Spleen (tissue), 11 donors: ENCODE results near the gene SPA17. TPM values are rescaled to one million over a fixed set of nuclear protein-coding genes. Genes with fewer than 3 reads are reported as not detected.
A peak's percentile ranks its signal among the peaks of the same experiment; 100 is the strongest.

ENCODE experiments used
- DNase-seq: peaks from one replicate; pipeline ENCODE4 v3.0.0-alpha.2; 2020
- H3K27ac ChIP-seq, 8 donors: fragments of 200-600 bp; sonication (generic) in 7 of 8; 1 replicate in 4 of 8; 2 replicates in 4 of 8; pipeline versions ENCODE4 v1.5.0 to v1.8.0; 2016 to 2021; ENCODE audit warnings: inconsistent platforms in 4 of 8, mild to moderate bottlenecking in 4 of 8, moderate library complexity in 1 of 8
- H3K27me3 ChIP-seq, 7 donors: fragments of 200-600 bp; sonication (generic) in 6 of 7; replicated peaks in 1 of 7; 1 replicate in 4 of 7; 2 replicates in 3 of 7; pipeline versions ENCODE4 v1.5.0 to v1.8.0; 2016 to 2021; ENCODE audit warnings: inconsistent platforms in 3 of 7, mild to moderate bottlenecking in 1 of 7
- H3K36me3 ChIP-seq, 6 donors: fragments of 200-600 bp; sonication (generic) in 5 of 6; 1 replicate in 4 of 6; 2 replicates in 2 of 6; pipeline versions ENCODE4 v1.5.0 to v1.8.0; 2016 to 2021; ENCODE audit warnings: inconsistent platforms in 2 of 6
- H3K4me1 ChIP-seq, 6 donors: fragments of 200-600 bp; sonication (generic) in 5 of 6; 1 replicate in 3 of 6; 2 replicates in 3 of 6; pipeline versions ENCODE4 v1.5.0 to v1.8.0; 2016 to 2021; ENCODE audit warnings: inconsistent platforms in 3 of 6
- H3K4me3 ChIP-seq, 8 donors: fragments of 200-600 bp; sonication (generic) in 7 of 8; 1 replicate in 4 of 8; 2 replicates in 4 of 8; pipeline versions ENCODE4 v1.5.0 to v1.8.0; 2016 to 2021; ENCODE audit warnings: inconsistent platforms in 4 of 8, mild to moderate bottlenecking in 4 of 8, moderate library complexity in 2 of 8
- H3K9me3 ChIP-seq, 8 donors: fragments of 200-600 bp; sonication (generic) in 7 of 8; 1 replicate in 4 of 8; 2 replicates in 4 of 8; pipeline versions ENCODE4 v1.5.0 to v1.8.0; 2016 to 2021; ENCODE audit warnings: inconsistent platforms in 4 of 8
- POLR2A ChIP-seq, 3 donors: fragments of 450-650 bp; IDR thresholded peaks; one replicate each; pipeline ENCODE4 v1.5.1; 2017; ENCODE audit warnings: antibody characterized with exemption in 3 of 3, mild to moderate bottlenecking in 1 of 3
- POLR2AphosphoS5 ChIP-seq, 3 donors: sonication (generic); formaldehyde crosslinking; IDR thresholded peaks; one replicate each; pipeline ENCODE4 v1.5.1; 2017; ENCODE audit warnings: antibody characterized with exemption in 3 of 3
- WGBS, 5 donors: extraction: QIAGEN DNeasy Blood & Tissue Kit in 3 of 5; methylation state at CpG; one replicate each; pipeline versions ENCODE4 v1.1.5 to v1.1.7; 2013 to 2018; 5-methylcytosine and 5-hydroxymethylcytosine counted together
- intact Hi-C: fragments of 100-400 bp; cut with DNase I; formaldehyde crosslinking; loops from one replicate; pipeline ENCODE4 v1.15.0; 2023; ENCODE audit warnings: low total_unique reads
- polyA plus RNA-seq, 3 donors: library from polyadenylated mRNA; stranded (reverse); fragments of 200-250 nt; gene quantifications; one replicate each; pipeline ENCODE4 v1.2.1, GENCODE V29; 2013
- total RNA-seq, 7 donors: library from RNA; depleted of rRNA in 3 of 7; stranded (reverse); fragments of >200 nt in 3 of 7; fragmentation: NEBNext Ultra II Directional in 4 of 7; extraction: Animal tissue kit (Norgen Biotek cat#: 25700) in 4 of 7; gene quantifications; one replicate each; pipeline versions ENCODE4 v1.1.0 to v1.2.1, GENCODE V29; 2016 to 2021
- TF ChIP-seq, protein P1 (sequence below), 11 experiments: fragments of 200-600 bp in 7 of 11; fragments of 450-650 bp in 4 of 11; sonication (generic) in 4 of 11; IDR thresholded peaks in 8 of 11; conservative IDR thresholded peaks in 3 of 11; 1 replicate in 7 of 11; 2 replicates in 4 of 11; pipeline versions ENCODE4 v1.4.0 to v1.8.0; 2016 to 2021; ENCODE audit warnings: antibody characterized with exemption in 11 of 11, inconsistent platforms in 4 of 11, mild to moderate bottlenecking in 1 of 11
- donor health status: healthy with polysubstance abuse.
- donor health status: DM: no; HTN: no; CAD: no; lungs with moderate emphysema.
- donor health status: DM: no; HTN: no; CAD: no.
- donor health status: Bipolar disorder and iron deficiency.
- donor health status: healthy.
- donor health status: DM: no; HTN: no; CAD: no.
- donor health status: DM: yes; HTN: yes; CAD: no.

Gene SPA17
- total and polyA plus RNA-seq, 10 donors = 0.34 to 4.8 (median 1.9) TPM

DNA sequence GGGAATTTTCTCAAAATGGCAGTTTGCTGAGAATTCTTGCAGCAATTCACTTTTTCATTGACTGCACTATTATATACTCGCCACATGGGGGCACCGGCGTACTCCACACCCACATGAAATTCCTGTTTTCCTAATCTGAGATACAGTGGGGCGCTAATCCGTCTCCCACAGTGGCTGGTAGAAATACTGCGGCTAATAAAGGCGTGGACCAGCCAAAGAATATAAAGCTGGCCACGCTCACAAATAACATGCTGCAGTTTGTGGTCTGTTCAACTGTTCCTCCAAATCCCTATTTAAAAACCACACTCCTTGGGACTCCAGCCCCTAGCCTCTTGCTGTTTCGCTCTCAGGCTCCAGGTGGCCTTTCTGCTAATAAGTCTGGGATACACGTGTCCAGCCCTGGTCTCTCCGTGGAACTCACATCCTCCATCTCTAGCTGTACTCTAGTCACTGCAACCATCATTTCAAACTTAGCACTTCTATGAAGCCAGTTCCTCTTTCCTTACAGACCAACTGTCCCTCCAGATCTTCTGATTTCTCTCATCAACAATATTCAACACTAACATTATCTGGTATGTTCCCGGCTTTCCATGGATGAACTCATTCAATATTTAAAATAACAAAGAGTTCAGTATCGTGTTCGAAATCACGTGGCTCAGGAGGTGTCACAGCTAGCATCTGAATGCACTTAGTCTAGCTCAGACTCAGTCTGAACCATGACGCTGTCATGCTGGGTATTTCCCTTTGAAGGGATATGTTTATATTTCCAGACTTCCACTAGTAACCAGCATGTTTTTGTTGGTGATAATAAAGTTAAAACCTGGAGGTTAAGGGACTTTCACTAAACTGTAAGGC, 29.1 kb upstream of the SPA17 start:
- Histone ChIP-seq H3K27me3 (no peaks in the 10 kb centered on the region), H3K36me3 (peaks cover 0 to 9% (median 1%) of the 10 kb centered on the region in 6 donors), H3K4me1 (peaks cover 0 to 18% (median 6%) of the 10 kb centered on the region in 6 donors), H3K9me3 (no peaks in the 10 kb centered on the region), H3K4me3 (peak overlapping the region in 1 of 8 donors; percentile 35), H3K27ac (no peak overlapping the region)
- 27 to 32% (median 28%) methylated on average over 16 of the region's 16 CpGs for WGBS, 5 donors
- no peak for DNase-seq
- intact Hi-C loops = no loop called here
- TF ChIP-seq POLR2AphosphoS5 (IDR thresholded peaks at IDR 0.05) = no peak
- TF ChIP-seq, protein P1, sequence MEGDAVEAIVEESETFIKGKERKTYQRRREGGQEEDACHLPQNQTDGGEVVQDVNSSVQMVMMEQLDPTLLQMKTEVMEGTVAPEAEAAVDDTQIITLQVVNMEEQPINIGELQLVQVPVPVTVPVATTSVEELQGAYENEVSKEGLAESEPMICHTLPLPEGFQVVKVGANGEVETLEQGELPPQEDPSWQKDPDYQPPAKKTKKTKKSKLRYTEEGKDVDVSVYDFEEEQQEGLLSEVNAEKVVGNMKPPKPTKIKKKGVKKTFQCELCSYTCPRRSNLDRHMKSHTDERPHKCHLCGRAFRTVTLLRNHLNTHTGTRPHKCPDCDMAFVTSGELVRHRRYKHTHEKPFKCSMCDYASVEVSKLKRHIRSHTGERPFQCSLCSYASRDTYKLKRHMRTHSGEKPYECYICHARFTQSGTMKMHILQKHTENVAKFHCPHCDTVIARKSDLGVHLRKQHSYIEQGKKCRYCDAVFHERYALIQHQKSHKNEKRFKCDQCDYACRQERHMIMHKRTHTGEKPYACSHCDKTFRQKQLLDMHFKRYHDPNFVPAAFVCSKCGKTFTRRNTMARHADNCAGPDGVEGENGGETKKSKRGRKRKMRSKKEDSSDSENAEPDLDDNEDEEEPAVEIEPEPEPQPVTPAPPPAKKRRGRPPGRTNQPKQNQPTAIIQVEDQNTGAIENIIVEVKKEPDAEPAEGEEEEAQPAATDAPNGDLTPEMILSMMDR (IDR thresholded peaks at IDR 0.05 in 8 of 11, conservative IDR thresholded peaks at IDR 0.05 in 3 of 11) = peak; percentile 55 to 81 (median 72)
- no peak for TF ChIP-seq POLR2A (IDR thresholded peaks at IDR 0.05)

DNA sequence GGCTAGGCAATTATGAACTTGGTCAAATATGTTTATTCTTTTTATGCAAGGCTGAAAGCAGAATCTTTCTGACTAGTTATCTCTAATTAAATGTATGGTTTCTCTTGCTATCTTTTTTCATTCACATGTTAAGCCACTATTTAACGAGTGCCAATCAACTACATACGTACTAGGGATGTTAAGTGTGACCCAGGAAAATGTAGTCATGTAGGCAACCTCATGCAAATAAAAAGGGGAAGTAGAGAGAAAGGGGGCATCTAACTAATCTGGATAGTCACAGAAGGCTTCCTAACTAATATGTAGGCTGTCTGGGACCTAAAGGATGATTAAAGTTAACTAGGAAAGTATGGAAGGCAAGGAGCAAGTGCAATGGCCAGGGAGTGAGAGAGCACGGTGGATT, 27.6 kb upstream of the SPA17 start:
- no peak overlapping the region for H3K4me3 ChIP-seq
- no peaks in the 10 kb centered on the region for H3K27me3 ChIP-seq
- H3K9me3 ChIP-seq = no peaks in the 10 kb centered on the region
- DNase-seq = no peak
- intact Hi-C loops = no loop called here
- H3K36me3 ChIP-seq = peaks cover 0 to 9% (median 0%) of the 10 kb centered on the region in 6 donors
- 65 to 76% (median 67%) methylated on average over 3 of the region's 3 CpGs for WGBS, 5 donors
- TF ChIP-seq POLR2AphosphoS5 (IDR thresholded peaks at IDR 0.05) (no peak), POLR2A (IDR thresholded peaks at IDR 0.05) (no peak)
- TF ChIP-seq, protein P1 (IDR thresholded peaks at IDR 0.05 in 8 of 11, conservative IDR thresholded peaks at IDR 0.05 in 3 of 11) = no peak
- H3K27ac ChIP-seq = no peak overlapping the region
- H3K4me1 ChIP-seq = peaks cover 0 to 18% (median 6%) of the 10 kb centered on the region in 6 donors

DNA sequence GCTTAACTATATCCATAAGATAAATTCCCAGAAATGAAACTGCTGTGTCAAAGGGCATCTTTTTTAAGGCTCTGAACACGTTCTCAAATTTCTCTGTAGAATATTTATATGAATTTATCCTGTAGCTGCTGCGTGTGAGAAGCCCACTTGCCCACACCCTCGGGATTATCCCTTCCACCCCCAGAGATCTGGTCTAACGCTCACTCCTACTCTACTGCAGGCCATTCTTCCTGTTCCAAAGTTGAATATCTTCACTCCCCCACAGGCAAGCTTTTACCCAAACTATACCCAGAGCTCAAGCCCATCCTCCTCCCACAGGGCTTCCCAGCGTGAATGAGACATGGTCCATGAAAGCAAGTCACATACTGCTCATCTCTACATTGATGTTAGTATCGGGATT, 25.1 kb upstream of the SPA17 start:
- DNase-seq = no peak
- Histone ChIP-seq H3K36me3 (peaks cover 0 to 31% (median 0%) of the 10 kb centered on the region in 6 donors), H3K27ac (no peak overlapping the region), H3K4me1 (peaks cover 0 to 18% (median 6%) of the 10 kb centered on the region in 6 donors), H3K27me3 (no peaks in the 10 kb centered on the region), H3K9me3 (no peaks in the 10 kb centered on the region), H3K4me3 (no peak overlapping the region)
- intact Hi-C loops = no loop called here
- WGBS, 5 donors = 79 to 85% (median 84%) methylated on average over 6 of the region's 6 CpGs
- TF ChIP-seq, protein P1 (IDR thresholded peaks at IDR 0.05 in 8 of 11, conservative IDR thresholded peaks at IDR 0.05 in 3 of 11) = no peak
- TF ChIP-seq POLR2A (IDR thresholded peaks at IDR 0.05) (no peak), POLR2AphosphoS5 (IDR thresholded peaks at IDR 0.05) (no peak)
